ENCODE measurements around the gene FAM131B. TPM values are rescaled to one million over a fixed set of nuclear protein-coding genes. Genes with fewer than 3 reads are reported as not detected.

Gene FAM131B
- total RNA-seq, 1 experiment from 2014 or later: 17.3 TPM

DNA sequence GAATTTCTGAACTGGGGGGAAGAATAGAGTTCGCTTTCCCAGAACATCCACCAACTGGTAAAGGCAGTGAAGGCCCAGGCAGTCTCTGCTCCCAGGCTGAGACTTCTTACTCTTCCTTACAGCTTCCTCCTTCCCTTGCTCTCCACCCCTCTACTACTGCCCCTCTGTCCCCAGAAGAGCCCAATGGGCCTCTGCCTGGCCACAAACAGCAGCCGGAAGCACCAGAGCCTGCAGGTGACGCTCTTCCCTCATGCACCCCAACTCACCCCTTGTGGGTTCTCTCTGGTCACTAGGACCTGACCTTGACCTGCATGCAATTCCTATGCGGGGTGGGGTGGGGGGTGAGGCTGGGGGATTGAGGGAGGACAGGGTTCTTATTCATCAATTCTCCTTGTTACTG, 16.5 kb downstream of the FAM131B start:
- H3K4me1 Mint-ChIP-seq: peaks cover 16 to 19% of the 10 kb centered on the region in 2 experiments
- H3K4me3 Mint-ChIP-seq: peak overlapping the region; percentile 55 to 76; a peak in 4 of 5 replicates
- Histone ChIP-seq H4K20me1 (ENCODE audit: control insufficient read depth, insufficient read depth, insufficient read length) (no peaks in the 10 kb centered on the region), H2AFZ (ENCODE audit: low read length) (no peak overlapping the region), H4K5ac (ENCODE audit: insufficient read length, low read depth, low read length) (no peak overlapping the region), H3K18ac (ENCODE audit: insufficient read length, low read depth, low read length) (no peak overlapping the region), H3K23ac (ENCODE audit: insufficient read length, low read depth, low read length) (no peak overlapping the region), H3K56ac (ENCODE audit: insufficient read length, low read depth, low read length) (no peak overlapping the region), H3K79me1 (ENCODE audit: insufficient read depth, low read depth, low read length, poor library complexity, severe bottlenecking) (no peaks in the 10 kb centered on the region), H3K4me1 (ENCODE audit: insufficient read depth, low read length) (no peaks in the 10 kb centered on the region; the same call in 1 of the 2 replicates), H4K91ac (ENCODE audit: insufficient read length, low read depth, low read length) (no peak overlapping the region), H3K27ac (ENCODE audit: insufficient read length, low read depth, low read length) (no peak overlapping the region), H3K9me3 (ENCODE audit: control insufficient read depth, low read depth, low read length) (no peaks in the 10 kb centered on the region), H3K79me2 (ENCODE audit: insufficient read depth, low read length) (no peaks in the 10 kb centered on the region), H3K9ac (ENCODE audit: extremely low read depth, insufficient read length, low read length) (no peak overlapping the region), H3T11ph (ENCODE audit: low read length) (no peak overlapping the region), H3K23me2 (ENCODE audit: insufficient read length, low read depth, low read length, poor library complexity, severe bottlenecking) (no peaks in the 10 kb centered on the region), H2BK20ac (ENCODE audit: low read depth, low read length, poor library complexity, severe bottlenecking) (no peak overlapping the region), H2BK120ac (ENCODE audit: low read depth, low read length, poor library complexity, severe bottlenecking) (no peak overlapping the region), H2BK5ac (ENCODE audit: insufficient read length, low read length) (no peak overlapping the region), H3K14ac (ENCODE audit: insufficient read depth, low read length) (no peak overlapping the region), H2AK5ac (ENCODE audit: insufficient read length, low read length) (no peak overlapping the region), H2BK15ac (ENCODE audit: low read depth, low read length) (no peak overlapping the region), H4K8ac (replicated peaks; ENCODE audit: insufficient read length, low read depth, low read length) (no peak overlapping the region), H3K27me3 (ENCODE audit: insufficient read depth, low read length) (no peaks in the 10 kb centered on the region), H3K4me2 (ENCODE audit: insufficient read depth, insufficient read length, low read length) (peak overlapping the region; percentile 54), H2BK12ac (ENCODE audit: insufficient read length, low read depth, low read length) (no peak overlapping the region), H3K4ac (ENCODE audit: low read depth, low read length) (no peak overlapping the region)
- H3K27me3 Mint-ChIP-seq (ENCODE audit: low read depth): peaks cover 30% of the 10 kb centered on the region
- TF ChIP-seq, protein P1, sequence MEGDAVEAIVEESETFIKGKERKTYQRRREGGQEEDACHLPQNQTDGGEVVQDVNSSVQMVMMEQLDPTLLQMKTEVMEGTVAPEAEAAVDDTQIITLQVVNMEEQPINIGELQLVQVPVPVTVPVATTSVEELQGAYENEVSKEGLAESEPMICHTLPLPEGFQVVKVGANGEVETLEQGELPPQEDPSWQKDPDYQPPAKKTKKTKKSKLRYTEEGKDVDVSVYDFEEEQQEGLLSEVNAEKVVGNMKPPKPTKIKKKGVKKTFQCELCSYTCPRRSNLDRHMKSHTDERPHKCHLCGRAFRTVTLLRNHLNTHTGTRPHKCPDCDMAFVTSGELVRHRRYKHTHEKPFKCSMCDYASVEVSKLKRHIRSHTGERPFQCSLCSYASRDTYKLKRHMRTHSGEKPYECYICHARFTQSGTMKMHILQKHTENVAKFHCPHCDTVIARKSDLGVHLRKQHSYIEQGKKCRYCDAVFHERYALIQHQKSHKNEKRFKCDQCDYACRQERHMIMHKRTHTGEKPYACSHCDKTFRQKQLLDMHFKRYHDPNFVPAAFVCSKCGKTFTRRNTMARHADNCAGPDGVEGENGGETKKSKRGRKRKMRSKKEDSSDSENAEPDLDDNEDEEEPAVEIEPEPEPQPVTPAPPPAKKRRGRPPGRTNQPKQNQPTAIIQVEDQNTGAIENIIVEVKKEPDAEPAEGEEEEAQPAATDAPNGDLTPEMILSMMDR (conservative IDR thresholded peaks at IDR 0.05): 0 out of 3 replicates have a peak, but pooled peaks have one; percentile 23
- no CpG with 5 or more reads among the region's 4 CpGs for WGBS (ENCODE audit: extremely low coverage, insufficient read length, low lambda C conversion rate)
- no peaks in the 10 kb centered on the region; a peak in 1 of 7 replicates for H3K36me3 Mint-ChIP-seq (ENCODE audit: insufficient read depth in 1 of 3, low read depth in 3 of 3)
- no peaks in the 10 kb centered on the region for H3K9me3 Mint-ChIP-seq
- no peak overlapping the region for H3K27ac Mint-ChIP-seq
- DNase-seq: no peak
